ENCODE measurements around the gene SDHAF4.

GRCh38 chr6:70593118-70593486 is 26.4 kb downstream of the SDHAF4 start:
- no peak for TF ChIP-seq POLR2A (IDR thresholded peaks at IDR 0.05)
- no peak for TF ChIP-seq CTCF (IDR thresholded peaks at IDR 0.05)
